Caco-2 (cell line): Measurements from ENCODE around the gene TCF15. TPM values are rescaled to one million over a fixed set of nuclear protein-coding genes. Genes with fewer than 3 reads are reported as not detected.

ENCODE experiments used
- BruUV-seq: library from RNA; stranded (reverse); fragments of 400-500 nt; replicated peaks from 2 replicates; lab custom pipeline; 2021; lab: Mats Ljungman, UMichigan
- CTCF ChIA-PET: fragments of 300-600 bp; sonication (Branson Sonifier 250); formaldehyde crosslinking; loops from one replicate; lab custom pipeline; 2022; ENCODE audit warnings: antibody characterized with exemption; lab: Charles Lee
- POLR2A ChIA-PET: fragments of 300-600 bp; sonication (Branson Sonifier 250); formaldehyde crosslinking; loops from one replicate; lab custom pipeline; 2022; ENCODE audit warnings: antibody characterized with exemption; lab: Charles Lee
- DNase-seq, 2 experiments: peaks; one replicate each; pipeline versions ENCODE4 v3.0.0 to v3.0.0-alpha.2; 2020 to 2022
- H3K27me3 ChIP-seq: replicated peaks from 2 replicates; pipeline ENCODE4 v1.6.0; 2011; ENCODE audit warnings: low read length; ENCODE audit not compliant: control insufficient read depth, insufficient read depth
- H3K36me3 ChIP-seq: 2 replicates; pipeline ENCODE4 v1.5.1; 2011; ENCODE audit warnings: low read length; ENCODE audit not compliant: control insufficient read depth, insufficient read depth
- H3K4me1 ChIP-seq: fragments of 250-450 bp; sonication (Bioruptor Pico); 2 replicates; pipeline ENCODE4 v1.5.1; 2020; ENCODE audit warnings: mild to moderate bottlenecking
- H3K4me3 ChIP-seq: 2 replicates; pipeline ENCODE4 v1.5.1; 2011; ENCODE audit warnings: low read depth, mild to moderate bottlenecking, control low read depth, low read length
- H3K9me3 ChIP-seq: fragments of 250-450 bp; sonication (Bioruptor Pico); 2 replicates; pipeline ENCODE4 v1.5.1; 2020; ENCODE audit warnings: mild to moderate bottlenecking, moderate library complexity
- H3K27ac Mint-ChIP-seq: one replicate; pipeline ENCODE4 v1.8.0; 2022; ENCODE audit warnings: mixed read lengths; ENCODE audit not compliant: unreplicated experiment
- H3K27me3 Mint-ChIP-seq: one replicate; pipeline ENCODE4 v1.8.0; 2022; ENCODE audit warnings: mixed read lengths; ENCODE audit not compliant: insufficient read depth, unreplicated experiment
- H3K36me3 Mint-ChIP-seq: one replicate; pipeline ENCODE4 v1.8.0; 2022; ENCODE audit warnings: mild to moderate bottlenecking, mixed read lengths; ENCODE audit not compliant: insufficient read depth, unreplicated experiment
- H3K4me1 Mint-ChIP-seq: one replicate; pipeline ENCODE4 v1.8.0; 2022; ENCODE audit warnings: low read depth, mixed read lengths; ENCODE audit not compliant: unreplicated experiment
- H3K4me3 Mint-ChIP-seq: one replicate; pipeline ENCODE4 v1.8.0; 2022; ENCODE audit warnings: mild to moderate bottlenecking, moderate library complexity, mixed read lengths; ENCODE audit not compliant: unreplicated experiment
- H3K9me3 Mint-ChIP-seq: one replicate; pipeline ENCODE4 v1.8.0; 2022; ENCODE audit warnings: mixed read lengths; ENCODE audit not compliant: unreplicated experiment
- CTCF ChIP-seq, 2 experiments: fragments of 200-600 bp in 1 of 2; IDR thresholded peaks; 1 replicate in 1 of 2; 2 replicates in 1 of 2; pipeline versions ENCODE4 v1.5.1 to v1.8.0; 2011 to 2022; ENCODE audit warnings: antibody characterized with exemption in 1 of 2, control low read depth in 1 of 2, inconsistent platforms in 1 of 2, low read depth in 1 of 2, low read length in 1 of 2, mild to moderate bottlenecking in 1 of 2, moderate library complexity in 1 of 2; ENCODE audit not compliant: insufficient read depth in 1 of 2, severe bottlenecking in 1 of 2, unreplicated experiment in 1 of 2
- intact Hi-C: fragments of 100-400 bp; cut with micrococcal nuclease; formaldehyde crosslinking; loops from one replicate; pipeline ENCODE4 v1.10.0; 2022; ENCODE audit not compliant: unreplicated experiment
- total RNA-seq: library from RNA; stranded (reverse); gene quantifications from 2 replicates; pipeline ENCODE4 v1.2.3, GENCODE V29; 2022

Gene TCF15
- total RNA-seq, 1 experiment from 2014 or later = not detected

- POLR2A ChIA-PET = no interaction called here
- intact Hi-C loops = no loop called here
- Mint-ChIP-seq H3K9me3 (no peaks in the 10 kb centered on the region), H3K27ac (no peak overlapping the region), H3K4me1 (no peaks in the 10 kb centered on the region), H3K4me3 (no peak overlapping the region), H3K27me3 (no peaks in the 10 kb centered on the region), H3K36me3 (no peaks in the 10 kb centered on the region)
- no peak overlapping the region for H3K4me3 ChIP-seq
- no peaks in the 10 kb centered on the region for H3K9me3 ChIP-seq
- peaks cover 8% of the 10 kb centered on the region for H3K4me1 ChIP-seq
- no peaks in the 10 kb centered on the region for H3K27me3 ChIP-seq
- TF ChIP-seq CTCF (IDR thresholded peaks at IDR 0.05; ENCODE audit: insufficient read depth in 1 of 2, low read depth in 1 of 2, low read length in 1 of 2, severe bottlenecking in 1 of 2, unreplicated experiment in 1 of 2) = no peak
- no TSS peak for BruUV-seq
- H3K36me3 ChIP-seq = no peaks in the 10 kb centered on the region
- no peak for DNase-seq
- CTCF ChIA-PET = no interaction called here
These were observed 9.4 kb downstream of the TCF15 start for GRCh38 chr20:600736-601135.

GRCh38 chr20:600141-600540, 10.0 kb downstream of the TCF15 start:
- Histone ChIP-seq H3K27me3 (no peaks in the 10 kb centered on the region), H3K4me1 (peaks cover 3% of the 10 kb centered on the region), H3K36me3 (no peaks in the 10 kb centered on the region), H3K9me3 (no peaks in the 10 kb centered on the region), H3K4me3 (no peak overlapping the region)
- H3K4me3 Mint-ChIP-seq = no peak overlapping the region
- no TSS peak for BruUV-seq
- CTCF ChIA-PET = no interaction called here
- no peak for TF ChIP-seq CTCF (IDR thresholded peaks at IDR 0.05; ENCODE audit: insufficient read depth in 1 of 2, low read depth in 1 of 2, low read length in 1 of 2, severe bottlenecking in 1 of 2, unreplicated experiment in 1 of 2)
- intact Hi-C loops = no loop called here
- POLR2A ChIA-PET = no interaction called here
- H3K27me3 Mint-ChIP-seq = no peaks in the 10 kb centered on the region
- H3K4me1 Mint-ChIP-seq = no peaks in the 10 kb centered on the region
- no peaks in the 10 kb centered on the region for H3K9me3 Mint-ChIP-seq
- no peak for DNase-seq
- no peaks in the 10 kb centered on the region for H3K36me3 Mint-ChIP-seq
- no peak overlapping the region for H3K27ac Mint-ChIP-seq

GRCh38 chr20:598133-598850, 11.8 kb downstream of the TCF15 start:
- BruUV-seq = no TSS peak
- ChIA-PET CTCF (no interaction called here), POLR2A (no interaction called here)
- DNase-seq = peak in 1 of 2 experiments; percentile 23
- Histone ChIP-seq H3K36me3 (no peaks in the 10 kb centered on the region), H3K4me1 (no peaks in the 10 kb centered on the region), H3K9me3 (no peaks in the 10 kb centered on the region), H3K4me3 (no peak overlapping the region), H3K27me3 (no peaks in the 10 kb centered on the region)
- no peaks in the 10 kb centered on the region for H3K4me1 Mint-ChIP-seq
- H3K9me3 Mint-ChIP-seq = no peaks in the 10 kb centered on the region
- no peak overlapping the region for H3K4me3 Mint-ChIP-seq
- H3K27ac Mint-ChIP-seq = no peak overlapping the region
- TF ChIP-seq CTCF (IDR thresholded peaks at IDR 0.05; ENCODE audit: insufficient read depth in 1 of 2, low read depth in 1 of 2, low read length in 1 of 2, severe bottlenecking in 1 of 2, unreplicated experiment in 1 of 2) = no peak
- no peaks in the 10 kb centered on the region for H3K36me3 Mint-ChIP-seq
- intact Hi-C loops = no loop called here
- H3K27me3 Mint-ChIP-seq = no peaks in the 10 kb centered on the region
